ENCODE measurements around the gene SH2D1B. TPM values are rescaled to one million over a fixed set of nuclear protein-coding genes. Genes with fewer than 3 reads are reported as not detected.

The SH2D1B gene
- total RNA-seq, 1 donor = not detected

- no peaks in the 10 kb centered on the region for H3K9me3 ChIP-seq (ENCODE audit: low read depth, low read length)
- H3K4me2 ChIP-seq (ENCODE audit: insufficient read depth, low read length) = no peak overlapping the region
- H3K36me3 ChIP-seq (ENCODE audit: insufficient read depth, low read length) = no peaks in the 10 kb centered on the region
- no peak overlapping the region for H3K4me3 ChIP-seq (ENCODE audit: insufficient read depth, low read length)
- no peaks in the 10 kb centered on the region for H3K79me2 ChIP-seq (ENCODE audit: insufficient read depth, low read length)
- no peak overlapping the region for H2AFZ ChIP-seq (ENCODE audit: low read length)
- H3K27ac ChIP-seq (ENCODE audit: low read depth, low read length) = no peak overlapping the region
- H3K27me3 ChIP-seq (ENCODE audit: insufficient read depth, low read length) = peaks cover 18% of the 10 kb centered on the region
- no peaks in the 10 kb centered on the region for H4K20me1 ChIP-seq (ENCODE audit: insufficient read depth, low read length)
- DNase-seq (ENCODE audit: insufficient read length, low spot score, missing footprints) = no peak
- TF ChIP-seq, protein P1, sequence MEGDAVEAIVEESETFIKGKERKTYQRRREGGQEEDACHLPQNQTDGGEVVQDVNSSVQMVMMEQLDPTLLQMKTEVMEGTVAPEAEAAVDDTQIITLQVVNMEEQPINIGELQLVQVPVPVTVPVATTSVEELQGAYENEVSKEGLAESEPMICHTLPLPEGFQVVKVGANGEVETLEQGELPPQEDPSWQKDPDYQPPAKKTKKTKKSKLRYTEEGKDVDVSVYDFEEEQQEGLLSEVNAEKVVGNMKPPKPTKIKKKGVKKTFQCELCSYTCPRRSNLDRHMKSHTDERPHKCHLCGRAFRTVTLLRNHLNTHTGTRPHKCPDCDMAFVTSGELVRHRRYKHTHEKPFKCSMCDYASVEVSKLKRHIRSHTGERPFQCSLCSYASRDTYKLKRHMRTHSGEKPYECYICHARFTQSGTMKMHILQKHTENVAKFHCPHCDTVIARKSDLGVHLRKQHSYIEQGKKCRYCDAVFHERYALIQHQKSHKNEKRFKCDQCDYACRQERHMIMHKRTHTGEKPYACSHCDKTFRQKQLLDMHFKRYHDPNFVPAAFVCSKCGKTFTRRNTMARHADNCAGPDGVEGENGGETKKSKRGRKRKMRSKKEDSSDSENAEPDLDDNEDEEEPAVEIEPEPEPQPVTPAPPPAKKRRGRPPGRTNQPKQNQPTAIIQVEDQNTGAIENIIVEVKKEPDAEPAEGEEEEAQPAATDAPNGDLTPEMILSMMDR (IDR thresholded peaks at IDR 0.05; ENCODE audit: extremely low read depth, low read depth, low read length) = no peak
- no peaks in the 10 kb centered on the region for H3K4me1 ChIP-seq (ENCODE audit: insufficient read depth, low read length)
Measured at GRCh38 chr1:162372159-162373071, 39.5 kb downstream of the SH2D1B start.

DNA sequence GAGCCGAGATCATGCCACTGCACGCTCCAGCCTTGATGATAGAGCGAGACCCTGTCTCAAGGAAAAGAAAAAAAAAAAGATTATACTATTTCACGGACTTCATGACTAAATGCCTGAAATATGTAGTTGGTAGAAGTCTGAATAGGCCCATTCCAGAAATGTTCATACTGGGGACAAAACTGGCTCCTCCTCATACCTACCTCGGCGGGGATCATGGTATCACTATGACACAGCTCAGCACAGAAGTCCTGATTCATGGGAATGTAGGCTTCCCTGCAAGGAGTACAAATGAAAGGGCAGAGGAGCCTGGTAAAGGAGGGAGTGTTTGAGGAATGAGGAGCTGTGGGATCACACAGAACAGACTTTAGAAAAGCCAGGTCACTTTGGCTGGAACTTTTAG lies 40.3 kb downstream of the SH2D1B start:
- Histone ChIP-seq H3K27me3 (ENCODE audit: insufficient read depth, low read length) (peaks cover 18% of the 10 kb centered on the region), H3K27ac (ENCODE audit: low read depth, low read length) (no peak overlapping the region), H3K4me3 (ENCODE audit: insufficient read depth, low read length) (no peak overlapping the region), H2AFZ (ENCODE audit: low read length) (no peak overlapping the region), H3K79me2 (ENCODE audit: insufficient read depth, low read length) (no peaks in the 10 kb centered on the region), H3K4me2 (ENCODE audit: insufficient read depth, low read length) (no peak overlapping the region), H3K36me3 (ENCODE audit: insufficient read depth, low read length) (no peaks in the 10 kb centered on the region), H3K4me1 (ENCODE audit: insufficient read depth, low read length) (no peaks in the 10 kb centered on the region), H3K9me3 (ENCODE audit: low read depth, low read length) (no peaks in the 10 kb centered on the region), H4K20me1 (ENCODE audit: insufficient read depth, low read length) (no peaks in the 10 kb centered on the region)
- DNase-seq (ENCODE audit: insufficient read length, low spot score, missing footprints) = no peak
- TF ChIP-seq, protein P1 (IDR thresholded peaks at IDR 0.05; ENCODE audit: extremely low read depth, low read depth, low read length) = no peak

GRCh38 chr1:162370721-162371120 lies 41.2 kb downstream of the SH2D1B start:
- Histone ChIP-seq H3K4me1 (ENCODE audit: insufficient read depth, low read length) (no peaks in the 10 kb centered on the region), H3K27ac (ENCODE audit: low read depth, low read length) (no peak overlapping the region), H4K20me1 (ENCODE audit: insufficient read depth, low read length) (no peaks in the 10 kb centered on the region), H2AFZ (ENCODE audit: low read length) (no peak overlapping the region), H3K4me2 (ENCODE audit: insufficient read depth, low read length) (no peak overlapping the region), H3K4me3 (ENCODE audit: insufficient read depth, low read length) (no peak overlapping the region), H3K9me3 (ENCODE audit: low read depth, low read length) (no peaks in the 10 kb centered on the region), H3K79me2 (ENCODE audit: insufficient read depth, low read length) (no peaks in the 10 kb centered on the region), H3K27me3 (ENCODE audit: insufficient read depth, low read length) (peaks cover 23% of the 10 kb centered on the region), H3K36me3 (ENCODE audit: insufficient read depth, low read length) (no peaks in the 10 kb centered on the region)
- TF ChIP-seq, protein P1 (IDR thresholded peaks at IDR 0.05; ENCODE audit: extremely low read depth, low read depth, low read length) = no peak
- DNase-seq (ENCODE audit: insufficient read length, low spot score, missing footprints) = no peak

DNA sequence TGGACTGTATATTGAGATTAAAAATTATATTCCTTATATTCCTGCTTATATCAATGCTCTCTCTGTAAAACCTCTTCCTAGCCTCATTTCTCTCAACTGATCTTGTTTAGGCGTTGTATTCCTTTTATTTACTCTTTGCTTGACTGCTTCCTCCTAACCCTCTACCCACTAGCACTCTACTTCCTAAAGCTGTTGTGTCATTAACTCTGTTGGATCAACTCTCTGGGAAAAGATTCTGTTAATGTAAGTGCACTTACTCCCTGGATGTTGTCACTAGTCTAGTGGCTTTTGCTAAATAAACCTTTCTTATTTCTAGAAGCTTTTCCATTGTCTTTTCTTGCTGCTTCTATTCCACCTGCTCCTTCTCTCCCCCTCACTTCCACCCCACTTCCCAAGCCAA lies 41.8 kb downstream of the SH2D1B start:
- peaks cover 24% of the 10 kb centered on the region for H3K27me3 ChIP-seq (ENCODE audit: insufficient read depth, low read length)
- no peak overlapping the region for H3K4me3 ChIP-seq (ENCODE audit: insufficient read depth, low read length)
- H3K4me2 ChIP-seq (ENCODE audit: insufficient read depth, low read length) = no peak overlapping the region
- no peaks in the 10 kb centered on the region for H3K4me1 ChIP-seq (ENCODE audit: insufficient read depth, low read length)
- H4K20me1 ChIP-seq (ENCODE audit: insufficient read depth, low read length) = no peaks in the 10 kb centered on the region
- no peak overlapping the region for H3K27ac ChIP-seq (ENCODE audit: low read depth, low read length)
- no peaks in the 10 kb centered on the region for H3K36me3 ChIP-seq (ENCODE audit: insufficient read depth, low read length)
- no peaks in the 10 kb centered on the region for H3K9me3 ChIP-seq (ENCODE audit: low read depth, low read length)
- TF ChIP-seq, protein P1 (IDR thresholded peaks at IDR 0.05; ENCODE audit: extremely low read depth, low read depth, low read length) = no peak
- H3K79me2 ChIP-seq (ENCODE audit: insufficient read depth, low read length) = no peaks in the 10 kb centered on the region
- no peak overlapping the region for H2AFZ ChIP-seq (ENCODE audit: low read length)
- no peak for DNase-seq (ENCODE audit: insufficient read length, low spot score, missing footprints)
